ENCODE data around the gene SEC24C.

- TF ChIP-seq GATA2 (IDR thresholded peaks at IDR 0.05; ENCODE audit: low read depth, low read length) (no peak), GATA3 (IDR thresholded peaks at IDR 0.05; ENCODE audit: low read depth, low read length) (no peak)
These were observed 1.8 kb upstream of the SEC24C start for GRCh38 chr10:73742454-73742734.

Measured in SH-SY5Y (cell line).